Middle frontal gyrus (tissue), 1 donor: ENCODE data around the gene ZNF446.
"Not testable (repeated sequence)": the region's sequence is repeated elsewhere in the genome, so short reads cannot be mapped to it uniquely, and the experiment has no call there.

Experiments used
- DNase-seq: peaks from one replicate; pipeline ENCODE4 v3.0.0-alpha.2; 2015; ENCODE audit warnings: low spot score; ENCODE audit errors: extremely low spot score

Gene ZNF446

GRCh38 chr19:58475714-58476497 is at the start of gene ZNF446:
Gene ZNF446, plus strand, starts transcription at chr19:58476352. Its CDS starts 867 bp downstream, at chr19:58477219.
- DNase-seq: peak; percentile 92

- no peak for DNase-seq
These were observed 47.5 kb upstream of the ZNF446 start for GRCh38 chr19:58428617-58429016.

GRCh38 chr19:58429745-58430144 is 46.4 kb upstream of the ZNF446 start:
- DNase-seq: no peak

GRCh38 chr19:58434217-58434616 is 41.9 kb upstream of the ZNF446 start:
- no peak for DNase-seq

GRCh38 chr19:58439576-58440554 is 36.3 kb upstream of the ZNF446 start, which contains the start of gene ZNF132:
Gene ZNF132, minus strand, starts transcription at chr19:58440153. Its CDS starts 332 bp downstream, at chr19:58439821.
- peak; percentile 99 for DNase-seq

- no peak for DNase-seq
These were observed 35.6 kb upstream of the ZNF446 start for GRCh38 chr19:58440556-58440955.

- DNase-seq: not testable (repeated sequence)
These were observed 33.2 kb upstream of the ZNF446 start for GRCh38 chr19:58442986-58443385.

GRCh38 chr19:58448860-58449259 is 27.3 kb upstream of the ZNF446 start:
- not testable (repeated sequence) for DNase-seq

- not testable (repeated sequence) for DNase-seq
These were observed 26.2 kb upstream of the ZNF446 start for GRCh38 chr19:58449980-58450379.

- no peak for DNase-seq
These were observed 25.2 kb upstream of the ZNF446 start for GRCh38 chr19:58450856-58451357.

- peak; percentile 94 for DNase-seq
These were observed 24.6 kb upstream of the ZNF446 start, which contains the start of gene ZNF324B for GRCh38 chr19:58451358-58452101. Gene ZNF324B, plus strand, starts transcription at chr19:58451622. Its CDS starts 2,080 bp downstream, at chr19:58453702.

- DNase-seq: no peak
These were observed 22.4 kb upstream of the ZNF446 start for GRCh38 chr19:58453743-58454142.

- DNase-seq: no peak
These were observed 20.8 kb upstream of the ZNF446 start for GRCh38 chr19:58455306-58455705.

GRCh38 chr19:58456111-58456510 is 20.0 kb upstream of the ZNF446 start:
- DNase-seq: no peak

- no peak for DNase-seq
These were observed 16.1 kb upstream of the ZNF446 start for GRCh38 chr19:58460039-58460438.

GRCh38 chr19:58466089-58466759 is 9.9 kb upstream of the ZNF446 start:
- no peak for DNase-seq

GRCh38 chr19:58466760-58467589 is 9.2 kb upstream of the ZNF446 start, which contains the start of gene ZNF324:
Gene ZNF324, plus strand, starts transcription at chr19:58467080. Its CDS starts 2,106 bp downstream, at chr19:58469186.
- DNase-seq: peak; percentile 98

GRCh38 chr19:58468216-58468839 is 7.8 kb upstream of the ZNF446 start:
- no peak for DNase-seq
